Measurements from ENCODE around the gene ATG7.
"Not testable (repeated sequence)": the region's sequence is repeated elsewhere in the genome, so short reads cannot be mapped to it uniquely, and the experiment has no call there.

The ATG7 gene

DNA sequence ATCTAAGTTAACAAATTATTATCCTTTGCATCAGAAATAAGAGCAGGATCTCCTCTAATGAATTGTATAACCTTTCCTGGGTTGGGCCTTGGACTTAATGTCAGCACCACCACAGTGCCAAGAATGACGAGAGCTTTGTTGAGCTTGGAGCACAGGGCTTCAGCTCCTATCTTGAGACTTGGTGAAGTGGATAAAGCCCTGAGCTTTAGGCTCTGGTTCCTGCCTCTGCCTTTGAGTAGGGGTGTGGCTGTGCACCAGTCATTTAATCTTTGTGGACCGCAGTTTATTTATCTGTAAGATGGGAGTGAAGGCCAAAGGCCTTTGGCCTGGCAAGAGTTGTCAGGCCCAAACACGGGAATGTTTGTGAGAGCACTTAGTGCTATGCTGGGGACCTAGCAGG lies 209.4 kb downstream of the ATG7 start:
- Histone ChIP-seq H3K36me3 (ENCODE audit: control insufficient read depth in 2 of 2, insufficient read depth in 1 of 2, low read length in 2 of 2) (no peaks in the 10 kb centered on the region), H3K4me3 (ENCODE audit: low read depth, low read length) (no peak overlapping the region), H3K27ac (ENCODE audit: extremely low read depth, low read depth, low read length) (no peak overlapping the region; the same call in 1 of the 2 replicates), H3K9me3 (ENCODE audit: control insufficient read depth, insufficient read depth, low read depth, low read length) (no peaks in the 10 kb centered on the region), H3K4me1 (ENCODE audit: control insufficient read depth, insufficient read depth, low read length) (peaks cover 48% of the 10 kb centered on the region)
- ChIA-PET CTCF (interaction anchor here (0.7 kb wide), 1 partner anchor 342 kb away, joined by 3 read pairs; no protein-coding TSS in a partner anchor), POLR2A (no interaction called here)
- no peak for TF ChIP-seq ZNF488 (tag by site-specific recombination; IDR thresholded peaks at IDR 0.05)
- TF ChIP-seq, protein P1, sequence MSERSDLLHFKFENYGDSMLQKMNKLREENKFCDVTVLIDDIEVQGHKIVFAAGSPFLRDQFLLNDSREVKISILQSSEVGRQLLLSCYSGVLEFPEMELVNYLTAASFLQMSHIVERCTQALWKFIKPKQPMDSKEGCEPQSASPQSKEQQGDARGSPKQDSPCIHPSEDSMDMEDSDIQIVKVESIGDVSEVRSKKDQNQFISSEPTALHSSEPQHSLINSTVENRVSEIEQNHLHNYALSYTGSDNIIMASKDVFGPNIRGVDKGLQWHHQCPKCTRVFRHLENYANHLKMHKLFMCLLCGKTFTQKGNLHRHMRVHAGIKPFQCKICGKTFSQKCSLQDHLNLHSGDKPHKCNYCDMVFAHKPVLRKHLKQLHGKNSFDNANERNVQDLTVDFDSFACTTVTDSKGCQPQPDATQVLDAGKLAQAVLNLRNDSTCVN (tag by site-specific recombination; optimal IDR thresholded peaks at IDR 0.05): no peak
- no peak for TF ChIP-seq BCL6B (tag by site-specific recombination; IDR thresholded peaks at IDR 0.05)
- TF ChIP-seq TSHZ1 (tag by site-specific recombination; IDR thresholded peaks at IDR 0.05; ENCODE audit: borderline replicate concordance): no peak
- 0 out of 2 replicates have a peak, but pooled peaks have one; percentile 21 for TF ChIP-seq KLF10 (tag by site-specific recombination; IDR thresholded peaks at IDR 0.05)
- no peak for TF ChIP-seq KLF7 (tag by site-specific recombination; IDR thresholded peaks at IDR 0.05; ENCODE audit: borderline replicate concordance)

GRCh38 chr3:11482021-11482420 lies 209.8 kb downstream of the ATG7 start:
- Histone ChIP-seq H3K27ac (ENCODE audit: extremely low read depth, low read depth, low read length) (no peak overlapping the region; the same call in 1 of the 2 replicates), H3K36me3 (ENCODE audit: control insufficient read depth in 2 of 2, insufficient read depth in 1 of 2, low read length in 2 of 2) (no peaks in the 10 kb centered on the region), H3K4me1 (ENCODE audit: control insufficient read depth, insufficient read depth, low read length) (peaks cover 43% of the 10 kb centered on the region), H3K4me3 (ENCODE audit: low read depth, low read length) (no peak overlapping the region), H3K9me3 (ENCODE audit: control insufficient read depth, insufficient read depth, low read depth, low read length) (no peaks in the 10 kb centered on the region)
- TF ChIP-seq ZIC2 (tag by site-specific recombination; IDR thresholded peaks at IDR 0.05): 0 out of 2 replicates have a peak, but pooled peaks have one; percentile 18
- TF ChIP-seq ZBTB48 (tag by site-specific recombination; IDR thresholded peaks at IDR 0.05): peak; percentile 40; the same call in 1 of the 2 replicates
- no peak for TF ChIP-seq AEBP2 (tag by site-specific recombination; IDR thresholded peaks at IDR 0.05; ENCODE audit: borderline replicate concordance)
- ChIA-PET POLR2A (no interaction called here), CTCF (no interaction called here)

DNA sequence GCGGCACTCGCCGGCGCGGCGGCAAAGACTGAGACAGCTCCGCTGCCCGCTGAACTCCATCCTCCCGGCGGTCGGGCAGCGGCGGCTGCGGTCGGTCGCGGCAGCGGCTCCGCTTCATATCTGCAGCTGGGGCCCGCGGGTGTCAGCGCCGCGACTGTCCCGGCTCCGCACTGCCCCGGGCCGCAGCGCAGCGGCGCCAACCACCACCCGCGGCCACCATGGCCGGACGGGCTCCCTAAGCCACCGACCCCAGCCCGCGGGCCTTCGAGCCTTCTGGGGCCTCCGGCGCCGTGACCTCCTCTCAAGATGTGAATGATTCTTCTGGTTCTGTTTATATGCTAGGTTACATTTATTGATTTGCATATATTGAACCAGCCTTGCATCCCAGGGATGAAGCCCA lies 216.2 kb downstream of the ATG7 start:
- CTCF ChIA-PET; POLR2A ChIA-PET; H3K36me3 ChIP-seq (ENCODE audit: control insufficient read depth in 2 of 2, insufficient read depth in 1 of 2, low read length in 2 of 2); H3K9me3 ChIP-seq (ENCODE audit: control insufficient read depth, insufficient read depth, low read depth, low read length); H3K4me1 ChIP-seq (ENCODE audit: control insufficient read depth, insufficient read depth, low read length); H3K27ac ChIP-seq (ENCODE audit: extremely low read depth, low read depth, low read length); H3K4me3 ChIP-seq (ENCODE audit: low read depth, low read length): not testable (repeated sequence)
